Measurements from ENCODE around the gene CEP85. TPM values are rescaled to one million over a fixed set of nuclear protein-coding genes. Genes with fewer than 3 reads are reported as not detected.
A peak's percentile ranks its signal among the peaks of the same experiment; 100 is the strongest.

Gene CEP85
- polyA plus RNA-seq, 3 donors, result 8.2 to 32.5 (median 10.9) TPM

- Histone ChIP-seq H3K79me2 (ENCODE audit: insufficient read depth, low read length) (peaks cover 100% of the 10 kb centered on the region), H3K27ac (ENCODE audit: low read depth in 1 of 2, low read length in 2 of 2) (no peak overlapping the region), H2AFZ (ENCODE audit: insufficient read depth, low read depth, low read length, poor library complexity, severe bottlenecking) (no peak overlapping the region), H3K4me2 (replicated peaks; ENCODE audit: extremely low read depth, low read length, poor library complexity, severe bottlenecking) (no peak overlapping the region), H3K9ac (ENCODE audit: insufficient read depth, low read length, poor library complexity, severe bottlenecking) (no peak overlapping the region), H3K27me3 (ENCODE audit: control insufficient read depth in 2 of 2, insufficient read depth in 2 of 2, low read length in 2 of 2) (no peaks in the 10 kb centered on the region), H3K4me1 (ENCODE audit: control insufficient read depth in 1 of 2, insufficient read depth in 2 of 2, low read length in 2 of 2) (peaks cover 19 to 27% of the 10 kb centered on the region in 2 donors), H4K20me1 (ENCODE audit: insufficient read depth, low read length) (no peaks in the 10 kb centered on the region), H3K9me3 (replicated peaks in 1 of 2; ENCODE audit: control insufficient read depth in 1 of 2, insufficient read depth in 1 of 2, low read length in 2 of 2) (no peaks in the 10 kb centered on the region), H3K36me3 (replicated peaks in 1 of 2; ENCODE audit: control insufficient read depth in 1 of 2, insufficient read depth in 2 of 2, low read length in 2 of 2) (peaks cover 16 to 49% of the 10 kb centered on the region in 2 donors), H3K4me3 (replicated peaks in 1 of 3; ENCODE audit: low read depth in 2 of 3, low read length in 3 of 3) (no peak overlapping the region)
- Mint-ChIP-seq H3K9me3 (no peaks in the 10 kb centered on the region), H3K4me1 (peaks cover 31% of the 10 kb centered on the region), H3K27ac (peak overlapping the region in 1 of 7 donors; percentile 10), H3K4me3 (no peak overlapping the region), H3K36me3 (peaks cover 34 to 36% of the 10 kb centered on the region in 2 donors), H3K27me3 (ENCODE audit: low read depth in 3 of 3) (peaks cover 0 to 1% (median 0%) of the 10 kb centered on the region in 3 donors)
- intact Hi-C loops (cut with micrococcal nuclease), result no loop called here
- no peak for TF ChIP-seq CTCF (IDR thresholded peaks at IDR 0.05)
- no peak for DNase-seq
- no CpG with 5 or more reads among the region's 4 CpGs for WGBS (ENCODE audit: insufficient coverage)
These were observed 5.9 kb downstream of the CEP85 start for GRCh38 chr1:26239936-26240335.

- Histone ChIP-seq H3K9me3 (replicated peaks in 1 of 2; ENCODE audit: control insufficient read depth in 1 of 2, insufficient read depth in 1 of 2, low read length in 2 of 2) (no peaks in the 10 kb centered on the region), H3K4me3 (replicated peaks in 1 of 3; ENCODE audit: low read depth in 2 of 3, low read length in 3 of 3) (no peak overlapping the region), H3K4me2 (replicated peaks; ENCODE audit: extremely low read depth, low read length, poor library complexity, severe bottlenecking) (no peak overlapping the region), H3K4me1 (ENCODE audit: control insufficient read depth in 1 of 2, insufficient read depth in 2 of 2, low read length in 2 of 2) (no peaks in the 10 kb centered on the region), H3K27ac (ENCODE audit: low read depth in 1 of 2, low read length in 2 of 2) (no peak overlapping the region), H3K27me3 (ENCODE audit: control insufficient read depth in 2 of 2, insufficient read depth in 2 of 2, low read length in 2 of 2) (no peaks in the 10 kb centered on the region), H2AFZ (ENCODE audit: insufficient read depth, low read depth, low read length, poor library complexity, severe bottlenecking) (no peak overlapping the region), H4K20me1 (ENCODE audit: insufficient read depth, low read length) (no peaks in the 10 kb centered on the region), H3K79me2 (ENCODE audit: insufficient read depth, low read length) (peaks cover 73% of the 10 kb centered on the region), H3K36me3 (replicated peaks in 1 of 2; ENCODE audit: control insufficient read depth in 1 of 2, insufficient read depth in 2 of 2, low read length in 2 of 2) (peaks cover 44 to 80% of the 10 kb centered on the region in 2 donors), H3K9ac (ENCODE audit: insufficient read depth, low read length, poor library complexity, severe bottlenecking) (no peak overlapping the region)
- no peak for TF ChIP-seq CTCF (IDR thresholded peaks at IDR 0.05)
- intact Hi-C loops (cut with micrococcal nuclease), result no loop called here
- Mint-ChIP-seq H3K27ac (no peak overlapping the region), H3K27me3 (ENCODE audit: low read depth in 3 of 3) (no peaks in the 10 kb centered on the region), H3K9me3 (no peaks in the 10 kb centered on the region), H3K4me3 (no peak overlapping the region), H3K36me3 (peaks cover 61 to 87% of the 10 kb centered on the region in 2 donors), H3K4me1 (no peaks in the 10 kb centered on the region)
- WGBS (ENCODE audit: insufficient coverage), result no CpG with 5 or more reads among the region's 7 CpGs
- DNase-seq, result no peak
These were observed 18.7 kb downstream of the CEP85 start for GRCh38 chr1:26252718-26253117.

Measured in CD14-positive monocyte (primary cell).